PC-3 (cell line): ENCODE measurements around the gene GBE1.

ENCODE experiments used
- CTCF ChIP-seq: fragments of 300-600 bp; sonication (generic); conservative IDR thresholded peaks from 2 replicates; pipeline ENCODE4 v1.5.1; 2017; ENCODE audit warnings: antibody characterized with exemption, low read depth, mild to moderate bottlenecking, low read length
- EZH2 ChIP-seq: fragments of 300-600 bp; sonication (generic); IDR thresholded peaks from one replicate; pipeline ENCODE4 v1.6.1; 2017; ENCODE audit warnings: antibody characterized with exemption, mild to moderate bottlenecking, low read length; ENCODE audit not compliant: unreplicated experiment

GRCh38 chr3:81592101-81592500 lies 169.3 kb downstream of the GBE1 start:
- TF ChIP-seq CTCF (no peak), EZH2 (no peak)
